B cell (primary cell): ENCODE data around the gene C12orf56. TPM values are rescaled to one million over a fixed set of nuclear protein-coding genes. Genes with fewer than 3 reads are reported as not detected.
A peak's percentile ranks its signal among the peaks of the same experiment; 100 is the strongest.

Source experiments
- ATAC-seq: fragments of 200-7000 bp; cut with Tn5 transposase; one replicate; pipeline ENCODE4 v1.10.0; 2021; ENCODE audit warnings: low read depth, mild to moderate bottlenecking, moderate number of reproducible peaks, moderate library complexity
- CTCF ChIA-PET: fragments of 350-600 bp; sonication (Branson Sonifier 250); formaldehyde crosslinking; loops from one replicate; lab custom pipeline; 2021; ENCODE audit warnings: antibody characterized with exemption, inconsistent platforms; lab: Charles Lee
- POLR2A ChIA-PET: fragments of 350-600 bp; sonication (Branson Sonifier 250); formaldehyde crosslinking; loops from one replicate; lab custom pipeline; 2021; ENCODE audit warnings: antibody characterized with exemption; lab: Charles Lee
- DNase-seq: peaks from one replicate; pipeline ENCODE4 v3.0.0; 2013
- H2AFZ ChIP-seq: 2 replicates; pipeline ENCODE4 v1.6.1; 2012; ENCODE audit warnings: mild to moderate bottlenecking, low read depth, low read length; ENCODE audit not compliant: insufficient read depth, poor library complexity, severe bottlenecking
- H3K27ac ChIP-seq, 2 donors: 1 replicate in 1 of 2; 2 replicates in 1 of 2; pipeline ENCODE4 v1.5.1; 2012 to 2013; ENCODE audit warnings: low read length in 2 of 2, mild to moderate bottlenecking in 2 of 2, moderate library complexity in 1 of 2
- H3K27me3 ChIP-seq, 4 experiments: fragments of 200-600 bp in 1 of 4; sonication (generic) in 1 of 4; replicated peaks in 1 of 4; 1 replicate in 2 of 4; 2 replicates in 2 of 4; pipeline versions ENCODE4 v1.6.1 to v1.7.0; 2013 to 2016; ENCODE audit warnings: low read length in 3 of 4, mild to moderate bottlenecking in 2 of 4, mixed read lengths in 1 of 4, moderate library complexity in 1 of 4; ENCODE audit not compliant: insufficient read depth in 4 of 4, control insufficient read depth in 3 of 4; ENCODE audit errors: control extremely low read depth in 1 of 4
- H3K36me3 ChIP-seq, 2 experiments: replicated peaks in 1 of 2; 1 replicate in 1 of 2; 2 replicates in 1 of 2; pipeline versions ENCODE4 v1.6.1 to v1.7.1; 2013; ENCODE audit warnings: low read length in 1 of 2; ENCODE audit not compliant: insufficient read depth in 2 of 2, control insufficient read depth in 1 of 2; ENCODE audit errors: control extremely low read depth in 1 of 2, extremely low read depth in 1 of 2
- H3K4me1 ChIP-seq, 2 donors: fragments of 200-600 bp in 1 of 2; sonication (generic) in 1 of 2; 1 replicate in 1 of 2; 2 replicates in 1 of 2; pipeline versions ENCODE4 v1.5.1 to v1.6.1; 2013 to 2017; ENCODE audit warnings: low read length in 2 of 2; ENCODE audit not compliant: control insufficient read depth in 2 of 2, insufficient read depth in 2 of 2
- H3K4me2 ChIP-seq: replicated peaks from 2 replicates; pipeline ENCODE3; 2012; ENCODE audit warnings: mild to moderate bottlenecking, low read depth, low read length; ENCODE audit not compliant: poor library complexity, severe bottlenecking
- H3K4me3 ChIP-seq, 5 experiments: fragments of 200-600 bp in 1 of 5; sonication (generic) in 1 of 5; 1 replicate in 3 of 5; 2 replicates in 2 of 5; pipeline versions ENCODE4 v1.5.1 to v1.7.0; 2011 to 2016; ENCODE audit warnings: low read length in 4 of 5, mild to moderate bottlenecking in 4 of 5, low read depth in 2 of 5, control low read depth in 1 of 5, moderate library complexity in 1 of 5; ENCODE audit not compliant: insufficient read depth in 1 of 5; ENCODE audit errors: control extremely low read depth in 1 of 5, extremely low read depth in 1 of 5
- H3K79me2 ChIP-seq: fragments of 200-600 bp; sonication (generic); one replicate; pipeline ENCODE4 v1.6.0; 2016; ENCODE audit warnings: low read length; ENCODE audit not compliant: control insufficient read depth, insufficient read depth
- H3K9ac ChIP-seq: fragments of 200-600 bp; sonication (generic); 2 replicates; pipeline ENCODE4 v1.6.1; 2017; ENCODE audit warnings: mild to moderate bottlenecking, low read length, moderate library complexity
- H3K9me3 ChIP-seq, 3 donors: one replicate each; pipeline versions ENCODE4 v1.6.1 to v1.7.1; 2013; ENCODE audit warnings: low read length in 2 of 3; ENCODE audit not compliant: control insufficient read depth in 2 of 3, insufficient read depth in 1 of 3; ENCODE audit errors: control extremely low read depth in 1 of 3
- H4K20me1 ChIP-seq: 2 replicates; pipeline ENCODE4 v1.6.0; 2012; ENCODE audit warnings: mild to moderate bottlenecking, low read length; ENCODE audit not compliant: insufficient read depth, control insufficient read depth, poor library complexity, severe bottlenecking
- H3K27ac Mint-ChIP-seq: one replicate; pipeline ENCODE4 v1.8.0; 2021; ENCODE audit warnings: mixed read lengths
- H3K27me3 Mint-ChIP-seq: one replicate; pipeline ENCODE4 v1.8.0; 2021; ENCODE audit warnings: mixed read lengths
- H3K4me1 Mint-ChIP-seq: one replicate; pipeline ENCODE4 v1.8.0; 2021; ENCODE audit warnings: mixed read lengths
- H3K4me3 Mint-ChIP-seq: one replicate; pipeline ENCODE4 v1.8.0; 2021; ENCODE audit warnings: mixed read lengths
- H3K9me3 Mint-ChIP-seq: one replicate; pipeline ENCODE4 v1.8.0; 2022; ENCODE audit warnings: mixed read lengths; ENCODE audit not compliant: insufficient read depth
- CTCF ChIP-seq: fragments of 200-600 bp; IDR thresholded peaks from one replicate; pipeline ENCODE4 v1.8.0; 2022; ENCODE audit warnings: antibody characterized with exemption, mild to moderate bottlenecking
- EZH2 ChIP-seq: IDR thresholded peaks from 2 replicates; pipeline ENCODE4 v1.6.1; 2012; ENCODE audit warnings: borderline replicate concordance, low read depth, mild to moderate bottlenecking, moderate library complexity, low read length; ENCODE audit not compliant: insufficient read depth, poor library complexity, severe bottlenecking
- WGBS: methylation state at CpG from one replicate; pipeline ENCODE4 v1.1.5; 2013; ENCODE audit warnings: missing lambda C conversion rate; ENCODE audit not compliant: insufficient coverage; 5-methylcytosine and 5-hydroxymethylcytosine counted together
- intact Hi-C: fragments of 100-400 bp; cut with micrococcal nuclease; formaldehyde crosslinking; loops from one replicate; pipeline ENCODE4 v1.10.0; 2022
- polyA plus RNA-seq: library from polyadenylated mRNA; depleted of rRNA; stranded (reverse); fragments of >200 nt; gene quantifications from 2 replicates; pipeline ENCODE4 v1.2.3, GENCODE V29; 2012
- total RNA-seq, 2 donors: library from RNA; stranded (reverse); fragments of 120-200 nt in 1 of 2; gene quantifications; 1 replicate in 1 of 2; 2 replicates in 1 of 2; pipeline versions ENCODE4 v1.2.3 to v1.2.4, GENCODE V29; 2013 to 2022

C12orf56 gene
- total and polyA plus RNA-seq, 2 donors (not counting 1 experiment from before 2014, with no cell fraction given), result not detected

- no peak overlapping the region for H3K9ac ChIP-seq
- H3K4me1 ChIP-seq, result peaks cover 10 to 20% of the 10 kb centered on the region in 2 donors
- no peaks in the 10 kb centered on the region for H3K36me3 ChIP-seq
- ChIA-PET POLR2A (no interaction called here), CTCF (no interaction called here)
- H3K4me1 Mint-ChIP-seq, result peaks cover 31% of the 10 kb centered on the region
- H4K20me1 ChIP-seq, result no peaks in the 10 kb centered on the region
- 80% methylated on average over 1 of the region's 3 CpGs for WGBS
- peaks cover 33% of the 10 kb centered on the region for H3K79me2 ChIP-seq
- no peaks in the 10 kb centered on the region for H3K9me3 ChIP-seq
- intact Hi-C loops, result loop anchor here (5.0 kb wide), 5 partner anchors 392 to 1958 kb away; partner anchors contain the start of genes GNS, LEMD3, MON2 and RASSF3
- H3K27me3 ChIP-seq, result no peaks in the 10 kb centered on the region
- H2AFZ ChIP-seq, result no peak overlapping the region
- no peaks in the 10 kb centered on the region for H3K9me3 Mint-ChIP-seq
- H3K4me2 ChIP-seq, result no peak overlapping the region
- no peak overlapping the region for H3K4me3 ChIP-seq
- H3K27me3 Mint-ChIP-seq, result no peaks in the 10 kb centered on the region
- H3K27ac Mint-ChIP-seq, result no peak overlapping the region
- no peak for DNase-seq
- TF ChIP-seq CTCF (no peak), EZH2 (no peak)
- H3K4me3 Mint-ChIP-seq, result no peak overlapping the region
- H3K27ac ChIP-seq, result no peak overlapping the region
- ATAC-seq, result no peak
Measured at GRCh38 chr12:64220046-64220445, 170.5 kb downstream of the C12orf56 start.

- DNase-seq, result no peak
- WGBS, result no CpG with 5 or more reads among the region's 2 CpGs
- Histone ChIP-seq H3K9me3 (no peaks in the 10 kb centered on the region), H3K79me2 (peaks cover 33% of the 10 kb centered on the region), H3K36me3 (peaks cover under 1 to 2% of the 10 kb centered on the region in 2 experiments), H4K20me1 (no peaks in the 10 kb centered on the region), H3K4me1 (peaks cover 10 to 20% of the 10 kb centered on the region in 2 donors), H3K9ac (no peak overlapping the region), H3K4me2 (peak overlapping the region; percentile 17), H3K27ac (peak overlapping the region in 1 of 2 donors; percentile 21), H3K27me3 (no peaks in the 10 kb centered on the region), H2AFZ (peak overlapping the region; percentile 29), H3K4me3 (no peak overlapping the region)
- H3K27me3 Mint-ChIP-seq, result no peaks in the 10 kb centered on the region
- peaks cover 31% of the 10 kb centered on the region for H3K4me1 Mint-ChIP-seq
- ATAC-seq, result no peak
- POLR2A ChIA-PET, result interaction anchor here (0.6 kb wide), 1 partner anchor 12 kb away, joined by 8 read pairs; no protein-coding TSS in a partner anchor
- no peaks in the 10 kb centered on the region for H3K9me3 Mint-ChIP-seq
- intact Hi-C loops, result no loop called here
- TF ChIP-seq CTCF (no peak), EZH2 (no peak)
- H3K4me3 Mint-ChIP-seq, result no peak overlapping the region
- CTCF ChIA-PET, result interaction anchor here (0.6 kb wide), 1 partner anchor 31 kb away, joined by 3 read pairs; no protein-coding TSS in a partner anchor
- H3K27ac Mint-ChIP-seq, result no peak overlapping the region
Measured at GRCh38 chr12:64219145-64219544, 171.4 kb downstream of the C12orf56 start.
